BJ (cell line): ENCODE results near the gene TYSND1. TPM values are rescaled to one million over a fixed set of nuclear protein-coding genes. Genes with fewer than 3 reads are reported as not detected.

ENCODE experiments used
- CTCF ChIA-PET: fragments of 350-600 bp; formaldehyde crosslinking; extraction: SDS; loops from one replicate; lab custom pipeline; 2021; ENCODE audit warnings: antibody characterized with exemption, inconsistent platforms; lab: Yijun Ruan, JAX
- POLR2A ChIA-PET: fragments of 300-600 bp; sonication (Branson Sonifier 250); formaldehyde crosslinking; extraction: SDS; loops from one replicate; lab custom pipeline; 2021; ENCODE audit warnings: antibody characterized with exemption; lab: Charles Lee
- DNase-seq: peaks from one replicate; pipeline ENCODE4 v3.0.0-alpha.2; 2011; ENCODE audit warnings: low read depth
- H3K27me3 ChIP-seq: 2 replicates; pipeline ENCODE4 v1.6.0; 2011; ENCODE audit warnings: low read length; ENCODE audit not compliant: control insufficient read depth, insufficient read depth
- H3K36me3 ChIP-seq: 2 replicates; pipeline ENCODE4 v1.5.1; 2011; ENCODE audit warnings: low read length; ENCODE audit not compliant: control insufficient read depth, insufficient read depth
- H3K4me3 ChIP-seq: 2 replicates; pipeline ENCODE4 v1.5.1; 2011; ENCODE audit warnings: low read depth, mild to moderate bottlenecking, control low read depth, low read length
- polyA plus RNA-seq: library from polyadenylated mRNA; depleted of rRNA; stranded (reverse); fragments of >200 nt; gene quantifications from 2 replicates; pipeline ENCODE4 v1.2.3, GENCODE V29; 2011
- TF ChIP-seq, protein P1 (sequence below): IDR thresholded peaks from 2 replicates; pipeline ENCODE4 v1.5.1; 2011; ENCODE audit warnings: low read depth, mild to moderate bottlenecking, control low read depth, inconsistent platforms, low read length, moderate library complexity; ENCODE audit not compliant: insufficient read depth

TYSND1 gene
- polyA plus RNA-seq, 1 experiment: 5.3 TPM

DNA sequence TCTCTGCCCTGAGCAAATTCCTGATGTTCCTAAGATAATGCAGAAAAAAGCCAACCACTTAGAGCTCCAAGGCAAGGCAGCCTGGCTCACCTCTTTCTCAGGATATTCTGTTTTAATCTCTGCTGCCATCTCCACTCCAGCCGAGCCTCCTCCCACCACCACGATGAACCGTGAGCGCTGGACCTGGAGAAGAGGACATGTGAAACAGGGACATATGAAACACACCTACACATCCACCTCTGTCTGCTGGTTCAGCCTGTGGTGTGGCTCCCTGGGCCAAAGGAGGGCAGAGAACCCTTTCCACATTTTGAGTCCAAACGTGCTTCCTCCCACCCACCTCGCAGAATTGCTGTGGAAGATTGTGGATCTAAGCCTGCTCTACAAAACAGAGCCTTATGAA lies 26.1 kb downstream of the TYSND1 start:
- no peak overlapping the region for H3K4me3 ChIP-seq
- ChIA-PET CTCF (interaction anchor here (9.3 kb wide), 1 partner anchor 20 kb away, joined by 172 read pairs; no protein-coding TSS in a partner anchor), POLR2A (no interaction called here)
- no peaks in the 10 kb centered on the region for H3K27me3 ChIP-seq
- peaks cover 35% of the 10 kb centered on the region for H3K36me3 ChIP-seq
- DNase-seq: no peak
- TF ChIP-seq, protein P1, sequence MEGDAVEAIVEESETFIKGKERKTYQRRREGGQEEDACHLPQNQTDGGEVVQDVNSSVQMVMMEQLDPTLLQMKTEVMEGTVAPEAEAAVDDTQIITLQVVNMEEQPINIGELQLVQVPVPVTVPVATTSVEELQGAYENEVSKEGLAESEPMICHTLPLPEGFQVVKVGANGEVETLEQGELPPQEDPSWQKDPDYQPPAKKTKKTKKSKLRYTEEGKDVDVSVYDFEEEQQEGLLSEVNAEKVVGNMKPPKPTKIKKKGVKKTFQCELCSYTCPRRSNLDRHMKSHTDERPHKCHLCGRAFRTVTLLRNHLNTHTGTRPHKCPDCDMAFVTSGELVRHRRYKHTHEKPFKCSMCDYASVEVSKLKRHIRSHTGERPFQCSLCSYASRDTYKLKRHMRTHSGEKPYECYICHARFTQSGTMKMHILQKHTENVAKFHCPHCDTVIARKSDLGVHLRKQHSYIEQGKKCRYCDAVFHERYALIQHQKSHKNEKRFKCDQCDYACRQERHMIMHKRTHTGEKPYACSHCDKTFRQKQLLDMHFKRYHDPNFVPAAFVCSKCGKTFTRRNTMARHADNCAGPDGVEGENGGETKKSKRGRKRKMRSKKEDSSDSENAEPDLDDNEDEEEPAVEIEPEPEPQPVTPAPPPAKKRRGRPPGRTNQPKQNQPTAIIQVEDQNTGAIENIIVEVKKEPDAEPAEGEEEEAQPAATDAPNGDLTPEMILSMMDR: no peak

DNA sequence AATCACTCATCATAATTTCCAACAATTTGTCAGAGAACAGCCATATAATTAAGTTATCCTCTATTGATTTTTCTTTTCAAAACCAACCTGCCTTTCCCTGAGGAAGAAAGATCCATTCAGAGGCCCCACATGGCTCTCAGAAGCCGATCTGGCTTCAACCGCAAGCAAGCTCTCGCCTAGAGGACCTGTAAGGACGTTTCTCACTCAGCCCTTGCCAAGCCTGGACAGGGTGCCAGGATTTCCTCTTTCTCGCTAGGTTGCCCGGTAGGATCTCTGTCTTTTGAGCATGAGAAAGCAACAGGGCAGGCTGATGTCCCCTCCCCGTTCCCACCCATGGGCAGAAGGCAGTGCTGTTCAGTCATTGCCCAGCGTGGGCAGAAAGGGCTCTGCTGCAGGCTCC lies 26.9 kb downstream of the TYSND1 start:
- Histone ChIP-seq H3K4me3 (no peak overlapping the region), H3K36me3 (peaks cover 40% of the 10 kb centered on the region), H3K27me3 (no peaks in the 10 kb centered on the region)
- no peak for DNase-seq
- TF ChIP-seq, protein P1: no peak
- POLR2A ChIA-PET: no interaction called here
- CTCF ChIA-PET: interaction anchor here (5.9 to 9.3 kb wide), 2 partner anchors 19 to 26 kb away, joined by 46 to 172 read pairs; partner anchors contain the start of gene TYSND1

DNA sequence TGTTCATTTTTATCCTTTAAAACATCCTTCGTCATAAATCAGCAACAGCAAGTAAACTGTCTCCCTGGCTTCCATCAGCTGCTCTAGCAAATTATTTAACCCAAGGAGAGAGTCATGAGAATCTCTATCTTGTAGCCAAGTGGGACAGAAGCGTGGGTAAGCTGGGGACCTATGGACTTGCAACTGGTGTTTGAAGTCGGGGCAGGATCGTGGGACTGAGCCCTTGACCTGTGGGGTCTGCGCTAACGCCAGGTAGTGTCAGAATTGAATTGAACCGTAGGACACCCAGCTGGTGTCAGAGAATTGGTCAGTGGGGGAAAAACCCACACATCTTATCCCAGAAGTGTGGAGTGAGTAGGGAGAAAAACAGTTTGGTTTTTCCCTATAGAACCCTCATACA lies 27.3 kb downstream of the TYSND1 start:
- DNase-seq: no peak
- Histone ChIP-seq H3K36me3 (peaks cover 42% of the 10 kb centered on the region), H3K4me3 (no peak overlapping the region), H3K27me3 (no peaks in the 10 kb centered on the region)
- TF ChIP-seq, protein P1: no peak
- CTCF ChIA-PET: interaction anchor here (1.0 to 9.3 kb wide), 4 partner anchors 9 to 29 kb away, joined by 3 to 172 read pairs (median 66); partner anchors contain the start of gene TYSND1
- POLR2A ChIA-PET: no interaction called here

DNA sequence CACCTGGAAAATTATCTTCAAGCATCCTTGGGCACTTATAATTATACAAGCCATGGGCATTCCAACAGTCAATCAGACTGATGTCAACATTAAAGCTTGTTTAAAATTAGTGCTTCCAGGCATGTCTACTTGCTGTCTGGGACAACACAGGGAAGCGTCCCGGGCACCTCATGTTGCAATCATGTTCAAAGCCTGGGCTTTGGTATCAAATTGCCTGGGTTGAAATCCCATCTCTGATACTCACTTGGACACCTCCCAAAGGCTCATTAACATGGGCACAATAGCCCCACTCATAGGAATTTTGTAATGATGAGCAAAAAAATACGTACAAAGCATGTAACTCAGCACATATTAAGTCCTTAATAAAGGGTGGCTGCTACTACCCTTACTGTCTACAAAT lies 28.3 kb downstream of the TYSND1 start:
- POLR2A ChIA-PET: no interaction called here
- DNase-seq: no peak
- Histone ChIP-seq H3K27me3 (no peaks in the 10 kb centered on the region), H3K4me3 (no peak overlapping the region), H3K36me3 (peaks cover 46% of the 10 kb centered on the region)
- TF ChIP-seq, protein P1: no peak
- CTCF ChIA-PET: interaction anchor here (1.0 to 9.3 kb wide), 4 partner anchors 10 to 28 kb away, joined by 3 to 172 read pairs (median 66); partner anchors contain the start of gene TYSND1

DNA sequence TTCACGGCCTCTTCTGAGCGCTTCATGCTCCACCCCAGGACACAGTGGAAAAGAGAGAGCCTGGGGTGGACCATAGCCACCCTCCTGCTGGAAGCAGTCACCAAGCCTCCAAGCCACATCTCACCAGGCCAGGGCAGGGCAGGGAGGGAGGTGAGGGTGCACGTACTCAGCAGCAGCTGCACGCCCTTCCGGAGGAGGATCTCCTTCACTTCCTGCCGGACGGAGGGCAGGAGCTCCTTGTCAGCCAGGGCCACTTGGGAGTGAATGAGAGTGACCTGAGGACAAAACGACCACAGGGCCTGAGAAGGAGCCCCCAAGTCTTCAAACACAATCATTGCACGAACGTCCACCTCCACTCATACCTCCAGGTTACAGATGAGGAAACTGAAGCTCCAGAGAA lies 28.9 kb downstream of the TYSND1 start:
- peaks cover 48% of the 10 kb centered on the region for H3K36me3 ChIP-seq
- H3K4me3 ChIP-seq: no peak overlapping the region
- DNase-seq: no peak
- CTCF ChIA-PET: interaction anchor here (2.7 to 9.3 kb wide), 4 partner anchors 10 to 247 kb away, joined by 13 to 172 read pairs (median 66); partner anchors contain the start of gene TYSND1
- no peaks in the 10 kb centered on the region for H3K27me3 ChIP-seq
- POLR2A ChIA-PET: no interaction called here
- TF ChIP-seq, protein P1: no peak
